Mammary epithelial cell (primary cell): ENCODE results near the gene NCAPG2.
"Not testable (repeated sequence)": the region's sequence is repeated elsewhere in the genome, so short reads cannot be mapped to it uniquely, and the experiment has no call there.

ENCODE experiments used
- CTCF ChIP-seq, 2 donors: IDR thresholded peaks in 1 of 2; conservative IDR thresholded peaks in 1 of 2; 2 replicates each; pipeline ENCODE4 v1.5.1; 2011 to 2012; ENCODE audit warnings: inconsistent platforms in 2 of 2, low read length in 2 of 2, mild to moderate bottlenecking in 2 of 2, control low read depth in 1 of 2, low read depth in 1 of 2; ENCODE audit not compliant: insufficient read depth in 1 of 2; ENCODE audit errors: extremely low read depth in 1 of 2
- EZH2 ChIP-seq: IDR thresholded peaks from 2 replicates; pipeline ENCODE4 v1.6.1; 2012; ENCODE audit warnings: low read length, inconsistent platforms, borderline replicate concordance

- TF ChIP-seq CTCF (conservative IDR thresholded peaks at IDR 0.05 in 1 of 2, IDR thresholded peaks at IDR 0.05 in 1 of 2; ENCODE audit: extremely low read depth in 1 of 2, insufficient read depth in 1 of 2, low read depth in 1 of 2, low read length in 2 of 2); EZH2: not testable (repeated sequence)
Observed at GRCh38 chr7:158668086-158668485, 36.5 kb downstream of the NCAPG2 start.
